T-helper 2 cell treated with Interferon-gamma antibody and Interleukin-4, amounts not matched to agents 5 μg/mL and 100 μg/mL, for 36 hours (primary cell): ENCODE data around the gene TWNK.

Source experiments
- DNase-seq: peaks from one replicate; pipeline ENCODE4 v3.0.0; 2021; ENCODE audit warnings: low spot score
- H3K27ac Mint-ChIP-seq: one replicate; pipeline ENCODE4 v1.8.0; 2021; ENCODE audit warnings: mild to moderate bottlenecking, mixed read lengths
- H3K27me3 Mint-ChIP-seq: one replicate; pipeline ENCODE4 v1.8.0; 2021; ENCODE audit warnings: low read depth, mixed read lengths
- H3K36me3 Mint-ChIP-seq: one replicate; pipeline ENCODE4 v1.8.0; 2021; ENCODE audit warnings: low read depth, mixed read lengths
- H3K4me1 Mint-ChIP-seq: one replicate; pipeline ENCODE4 v1.8.0; 2021; ENCODE audit warnings: low read depth, mixed read lengths
- H3K4me3 Mint-ChIP-seq: one replicate; pipeline ENCODE4 v1.8.0; 2022; ENCODE audit warnings: mild to moderate bottlenecking, moderate library complexity, mixed read lengths
- H3K9me3 Mint-ChIP-seq: one replicate; pipeline ENCODE4 v1.8.0; 2021; ENCODE audit warnings: mixed read lengths

TWNK gene

DNA sequence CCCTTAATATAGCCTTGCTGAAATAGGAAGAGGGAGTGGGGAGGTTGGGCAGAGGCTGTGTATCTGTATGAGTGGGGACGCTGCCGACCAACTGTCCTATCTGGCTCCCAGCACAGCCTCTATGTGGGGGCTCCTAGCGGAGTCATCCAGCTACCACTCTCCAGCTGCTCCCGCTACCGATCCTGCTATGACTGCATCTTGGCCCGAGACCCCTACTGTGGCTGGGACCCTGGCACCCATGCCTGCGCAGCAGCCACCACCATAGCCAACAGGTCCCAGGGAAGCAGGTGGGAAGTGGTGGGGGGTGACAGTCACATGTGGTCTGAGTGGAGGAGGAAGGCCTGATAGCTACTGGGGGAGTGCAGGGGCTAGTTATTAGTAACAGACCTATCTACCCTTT is 6.6 kb upstream of the TWNK start:
- Mint-ChIP-seq H3K27ac (no peak overlapping the region), H3K27me3 (no peaks in the 10 kb centered on the region), H3K4me3 (no peak overlapping the region)

DNA sequence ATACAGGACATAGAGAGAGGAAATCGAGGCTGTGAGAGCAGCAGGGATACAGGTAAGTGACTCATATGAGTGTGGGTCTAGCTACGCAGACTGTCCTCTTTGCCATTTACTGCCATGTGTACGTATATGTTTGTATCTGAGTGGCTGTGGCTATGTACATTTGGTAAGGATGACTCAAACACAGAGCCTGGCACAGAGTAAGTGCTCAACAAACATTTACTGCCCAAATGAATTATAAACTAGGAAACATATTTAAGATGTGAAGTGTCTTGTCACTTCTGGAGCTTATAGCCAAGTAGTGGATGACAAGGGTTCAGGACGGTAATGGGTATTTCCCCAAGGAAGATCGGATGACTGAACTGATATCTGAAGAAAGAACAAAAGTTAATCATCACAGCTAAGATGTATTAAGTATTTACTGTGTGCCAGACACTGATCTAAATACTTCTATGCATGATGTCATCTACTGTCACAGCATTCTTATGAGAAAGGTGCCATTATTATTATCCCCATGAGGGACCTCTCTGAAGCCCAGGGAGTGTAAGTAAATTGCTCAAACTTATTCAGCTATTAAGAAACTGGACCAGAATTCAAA is 6.1 kb upstream of the TWNK start:
- DNase-seq = no peak
- H3K36me3 Mint-ChIP-seq = no peaks in the 10 kb centered on the region
- peaks cover 6% of the 10 kb centered on the region for H3K4me1 Mint-ChIP-seq
- H3K9me3 Mint-ChIP-seq = no peaks in the 10 kb centered on the region
- H3K4me3 Mint-ChIP-seq = no peak overlapping the region
- no peak overlapping the region for H3K27ac Mint-ChIP-seq
- no peaks in the 10 kb centered on the region for H3K27me3 Mint-ChIP-seq

More for the DNA sequence above, 6.6 kb upstream of the TWNK start:
- Mint-ChIP-seq H3K36me3 (no peaks in the 10 kb centered on the region), H3K4me1 (peaks cover 3% of the 10 kb centered on the region), H3K9me3 (no peaks in the 10 kb centered on the region)
- no peak for DNase-seq

DNA sequence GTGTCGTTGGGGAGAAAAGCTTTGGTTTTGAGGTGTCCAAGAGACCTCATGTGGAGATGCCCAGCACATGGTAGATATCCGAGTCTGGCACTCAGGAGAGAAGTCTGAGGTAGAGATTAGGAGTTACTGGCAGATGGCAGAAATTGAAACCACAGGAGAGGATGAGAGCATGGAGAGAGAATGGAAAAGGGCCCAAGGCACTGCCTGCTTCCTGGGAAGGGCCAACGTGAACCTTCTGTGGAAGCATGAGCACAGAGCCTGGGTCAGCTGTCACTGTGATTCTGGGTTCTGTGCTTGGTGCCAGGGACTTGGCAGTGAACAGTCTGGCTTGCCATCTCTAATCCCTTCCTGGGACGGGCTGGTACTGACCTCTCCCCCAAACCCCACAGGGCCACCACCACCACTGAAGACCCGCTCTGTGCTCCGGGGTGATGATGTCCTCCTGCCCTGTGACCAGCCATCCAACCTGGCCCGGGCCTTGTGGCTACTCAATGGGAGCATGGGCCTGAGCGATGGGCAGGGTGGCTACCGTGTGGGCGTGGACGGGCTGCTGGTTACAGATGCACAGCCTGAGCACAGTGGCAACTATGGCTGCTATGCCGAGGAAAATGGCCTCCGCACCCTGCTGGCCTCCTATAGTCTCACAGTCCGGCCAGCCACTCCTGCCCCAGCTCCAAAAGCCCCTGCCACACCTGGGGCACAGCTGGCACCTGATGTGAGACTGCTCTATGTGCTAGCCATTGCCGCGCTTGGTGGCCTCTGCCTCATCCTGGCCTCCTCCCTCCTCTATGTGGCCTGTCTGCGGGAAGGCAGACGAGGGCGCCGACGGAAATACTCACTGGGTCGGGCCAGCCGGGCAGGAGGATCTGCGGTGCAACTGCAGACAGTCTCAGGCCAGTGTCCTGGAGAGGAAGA is 4.2 kb upstream of the TWNK start:
- Mint-ChIP-seq H3K9me3 (no peaks in the 10 kb centered on the region), H3K4me1 (peaks cover 16% of the 10 kb centered on the region), H3K4me3 (no peak overlapping the region), H3K36me3 (peaks cover 8% of the 10 kb centered on the region), H3K27ac (no peak overlapping the region), H3K27me3 (no peaks in the 10 kb centered on the region)
- no peak for DNase-seq

DNA sequence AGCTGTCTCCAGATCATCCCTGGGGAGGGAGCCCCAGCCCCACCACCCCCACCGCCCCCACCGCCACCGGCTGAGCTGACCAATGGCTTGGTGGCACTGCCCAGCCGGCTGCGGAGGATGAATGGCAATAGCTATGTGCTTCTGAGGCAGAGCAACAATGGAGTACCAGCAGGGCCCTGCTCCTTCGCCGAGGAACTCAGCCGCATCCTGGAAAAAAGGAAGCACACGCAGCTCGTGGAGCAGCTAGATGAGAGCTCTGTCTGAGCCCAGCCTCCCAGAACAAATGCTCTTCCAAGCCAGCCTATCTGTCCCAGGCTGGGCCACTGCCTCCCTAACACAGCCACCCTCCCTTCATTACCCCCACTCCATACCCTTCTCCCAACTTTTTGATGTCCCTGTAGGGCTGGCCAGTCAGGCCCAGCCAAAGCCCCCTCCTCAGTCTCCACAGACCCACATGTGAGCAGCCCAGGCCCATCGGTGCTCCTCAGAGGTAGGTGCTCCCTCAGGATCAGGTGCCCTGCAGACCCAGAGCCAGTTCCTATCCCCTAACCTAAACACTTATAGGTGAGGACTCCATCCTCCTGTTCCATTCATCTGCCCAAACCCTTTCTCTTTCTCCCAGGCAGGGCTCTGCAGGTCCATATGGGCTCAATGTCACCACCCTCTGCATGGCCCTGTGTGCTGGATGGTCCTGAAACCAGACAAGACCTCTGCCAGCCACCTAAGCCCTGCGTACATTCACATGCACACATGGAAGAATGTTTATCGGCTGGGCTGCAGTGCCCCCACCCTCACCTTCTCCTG is 3.3 kb upstream of the TWNK start:
- DNase-seq = no peak
- Mint-ChIP-seq H3K4me3 (no peak overlapping the region), H3K27me3 (no peaks in the 10 kb centered on the region), H3K27ac (no peak overlapping the region), H3K4me1 (peaks cover 16% of the 10 kb centered on the region), H3K36me3 (peaks cover 8% of the 10 kb centered on the region), H3K9me3 (no peaks in the 10 kb centered on the region)

DNA sequence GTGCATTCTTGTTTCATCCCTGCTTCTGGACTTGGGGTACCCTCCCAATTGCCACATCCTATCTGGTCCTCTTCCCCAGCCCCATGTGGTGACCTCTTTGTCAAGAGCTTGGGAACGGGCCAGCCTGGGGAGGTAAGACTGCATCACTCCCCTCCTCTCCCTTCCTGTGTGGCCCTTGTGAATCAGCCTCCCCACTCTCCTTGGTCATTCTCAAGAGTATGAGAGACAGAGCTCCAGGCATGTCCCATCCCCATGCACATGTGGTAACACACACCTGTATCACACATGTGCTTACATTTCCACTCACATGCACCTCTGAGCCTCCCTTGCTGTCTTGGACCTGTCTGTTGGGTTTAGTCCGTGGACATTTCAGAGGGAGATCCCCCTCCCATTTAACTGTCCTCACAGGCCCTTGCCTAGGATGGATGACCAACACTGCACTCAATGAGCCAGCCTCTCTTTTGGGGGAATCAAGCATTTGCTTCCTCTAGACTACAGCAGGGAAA is 2.6 kb upstream of the TWNK start:
- Mint-ChIP-seq H3K9me3 (no peaks in the 10 kb centered on the region), H3K27ac (no peak overlapping the region), H3K4me1 (peaks cover 16% of the 10 kb centered on the region), H3K27me3 (no peaks in the 10 kb centered on the region), H3K4me3 (no peak overlapping the region), H3K36me3 (peaks cover 13% of the 10 kb centered on the region)
- no peak for DNase-seq

DNA sequence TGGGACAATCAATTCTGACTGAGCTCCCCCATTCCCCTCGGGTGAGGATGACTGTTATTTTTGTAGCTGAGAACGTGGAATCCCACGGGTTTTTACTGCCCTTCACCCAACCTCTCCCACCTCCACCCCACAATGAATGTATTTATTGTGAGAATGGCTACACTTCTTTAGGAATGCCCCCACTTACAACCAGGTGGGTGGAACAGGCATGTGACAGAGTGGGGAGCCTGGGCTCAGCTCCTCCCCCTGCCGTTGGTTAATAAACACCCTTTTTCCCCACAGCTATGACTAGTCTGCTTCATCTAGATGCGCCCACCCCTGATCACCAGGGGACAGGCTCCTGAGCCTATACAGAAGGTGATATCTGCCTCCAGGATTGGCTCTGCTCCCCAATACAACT is 2.0 kb upstream of the TWNK start:
- peaks cover 16% of the 10 kb centered on the region for H3K4me1 Mint-ChIP-seq
- H3K27me3 Mint-ChIP-seq = no peaks in the 10 kb centered on the region
- H3K9me3 Mint-ChIP-seq = no peaks in the 10 kb centered on the region
- H3K4me3 Mint-ChIP-seq = no peak overlapping the region
- H3K36me3 Mint-ChIP-seq = peaks cover 15% of the 10 kb centered on the region
- no peak overlapping the region for H3K27ac Mint-ChIP-seq
- DNase-seq = no peak

DNA sequence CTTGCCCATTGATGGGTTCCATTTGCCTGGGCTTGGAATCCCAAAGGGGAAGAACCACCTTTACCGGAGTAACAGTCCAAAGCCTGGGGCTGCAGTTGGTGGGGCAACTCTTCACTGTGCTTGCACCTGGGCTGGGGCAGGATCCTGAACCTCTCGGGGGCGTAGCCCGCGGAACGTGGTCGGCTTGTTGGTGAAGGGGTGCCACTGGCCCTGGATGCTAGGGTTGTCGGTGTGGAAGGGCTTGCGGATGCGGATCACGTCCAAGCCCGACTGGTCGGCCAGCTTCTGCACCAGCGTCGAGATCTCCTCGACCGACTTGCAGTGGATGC is 756 bp upstream of the TWNK start:
- H3K36me3 Mint-ChIP-seq = peaks cover 26% of the 10 kb centered on the region
- H3K4me3 Mint-ChIP-seq = peak overlapping the region; percentile 96
- DNase-seq = no peak
- H3K9me3 Mint-ChIP-seq = no peaks in the 10 kb centered on the region
- H3K27me3 Mint-ChIP-seq = no peaks in the 10 kb centered on the region
- peaks cover 20% of the 10 kb centered on the region for H3K4me1 Mint-ChIP-seq
- H3K27ac Mint-ChIP-seq = no peak overlapping the region

DNA sequence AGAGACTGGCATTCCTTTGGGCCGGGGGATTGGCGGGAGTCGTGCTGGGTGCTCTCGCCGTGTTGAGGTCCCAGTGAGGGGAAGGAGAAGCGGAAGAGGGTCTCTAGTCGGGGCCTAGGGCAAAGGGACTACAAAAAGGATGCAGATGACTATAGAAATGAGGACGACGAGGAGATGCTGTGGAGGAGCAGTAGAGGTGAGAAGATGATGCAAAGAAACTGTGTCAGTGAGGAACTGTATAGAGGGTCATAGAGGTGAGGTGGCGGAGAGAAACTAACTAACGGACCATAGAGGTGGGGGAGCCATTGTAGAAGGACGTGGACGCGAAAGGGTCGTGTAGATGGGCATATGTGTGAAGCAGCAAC is 324 bp downstream of the TWNK start:
- no peak for DNase-seq
- Mint-ChIP-seq H3K27ac (peak overlapping the region; percentile 84), H3K36me3 (peaks cover 28% of the 10 kb centered on the region), H3K27me3 (no peaks in the 10 kb centered on the region), H3K4me3 (peak overlapping the region; percentile 96), H3K4me1 (peaks cover 20% of the 10 kb centered on the region), H3K9me3 (no peaks in the 10 kb centered on the region)

DNA sequence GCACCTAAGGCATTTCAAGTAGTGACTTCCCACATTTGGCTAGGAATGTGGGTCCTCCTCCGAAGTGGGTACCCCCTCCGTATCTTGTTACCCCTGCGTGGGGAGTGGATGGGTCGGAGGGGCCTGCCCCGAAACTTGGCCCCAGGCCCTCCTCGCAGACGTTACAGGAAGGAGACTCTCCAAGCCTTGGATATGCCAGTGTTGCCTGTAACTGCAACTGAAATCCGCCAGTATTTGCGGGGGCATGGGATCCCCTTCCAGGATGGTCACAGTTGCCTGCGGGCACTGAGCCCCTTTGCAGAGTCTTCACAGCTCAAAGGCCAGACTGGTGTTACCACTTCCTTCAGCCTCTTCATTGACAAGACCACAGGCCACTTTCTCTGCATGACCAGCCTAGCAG is 823 bp downstream of the TWNK start:
- peak overlapping the region; percentile 96 for H3K4me3 Mint-ChIP-seq
- no peak for DNase-seq
- H3K27me3 Mint-ChIP-seq = no peaks in the 10 kb centered on the region
- H3K4me1 Mint-ChIP-seq = peaks cover 20% of the 10 kb centered on the region
- H3K27ac Mint-ChIP-seq = no peak overlapping the region
- H3K9me3 Mint-ChIP-seq = no peaks in the 10 kb centered on the region
- peaks cover 31% of the 10 kb centered on the region for H3K36me3 Mint-ChIP-seq

DNA sequence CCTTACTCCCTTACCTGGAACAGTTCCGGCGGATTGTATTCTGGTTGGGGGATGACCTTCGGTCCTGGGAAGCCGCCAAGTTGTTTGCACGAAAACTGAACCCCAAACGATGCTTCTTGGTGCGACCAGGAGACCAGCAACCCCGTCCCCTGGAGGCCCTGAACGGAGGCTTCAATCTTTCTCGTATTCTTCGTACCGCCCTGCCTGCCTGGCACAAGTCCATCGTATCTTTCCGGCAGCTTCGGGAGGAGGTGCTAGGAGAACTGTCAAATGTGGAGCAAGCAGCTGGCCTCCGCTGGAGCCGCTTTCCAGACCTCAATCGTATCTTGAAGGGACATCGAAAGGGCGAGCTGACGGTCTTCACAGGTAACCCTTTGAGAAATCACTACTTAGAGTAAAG is 1.7 kb downstream of the TWNK start:
- no peak overlapping the region for H3K27ac Mint-ChIP-seq
- no peak for DNase-seq
- no peaks in the 10 kb centered on the region for H3K9me3 Mint-ChIP-seq
- H3K27me3 Mint-ChIP-seq = no peaks in the 10 kb centered on the region
- H3K36me3 Mint-ChIP-seq = peaks cover 37% of the 10 kb centered on the region
- peaks cover 20% of the 10 kb centered on the region for H3K4me1 Mint-ChIP-seq
- no peak overlapping the region for H3K4me3 Mint-ChIP-seq

DNA sequence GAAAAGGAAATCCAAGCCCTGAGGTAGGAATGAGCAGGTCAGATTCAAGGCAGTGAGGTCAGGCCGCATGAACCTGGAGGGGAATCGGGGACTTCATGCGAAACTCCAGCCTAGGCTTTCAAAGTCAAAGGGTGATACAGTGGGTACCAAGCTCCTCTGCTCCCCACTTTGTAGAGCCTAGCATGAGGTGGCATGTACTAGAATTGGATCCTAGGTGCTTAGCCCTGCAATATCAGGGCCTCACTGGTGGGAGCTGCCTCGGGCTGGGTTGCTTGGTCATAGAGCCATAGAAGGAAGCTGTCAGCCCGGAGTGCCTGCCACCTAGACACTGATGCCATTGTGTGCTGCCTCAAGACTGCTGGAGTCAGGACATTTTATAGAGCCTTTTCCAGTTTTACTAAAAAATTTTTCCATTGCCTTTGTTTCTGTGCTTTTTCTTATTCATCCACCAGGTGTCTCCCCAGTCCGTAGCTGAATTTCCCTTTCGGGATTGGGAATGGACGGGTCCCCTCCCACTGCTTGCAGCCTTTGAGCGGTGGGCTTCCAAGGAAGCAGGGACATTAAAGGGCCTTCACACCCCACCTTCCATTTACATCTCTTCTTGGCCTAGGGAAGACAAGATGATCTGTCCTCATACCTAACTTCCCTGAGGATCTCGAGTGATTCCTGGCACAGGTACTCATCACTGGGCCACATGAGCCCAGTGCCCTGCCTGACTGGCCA is 6.8 kb downstream of the TWNK start:
- DNase-seq = no peak
- peaks cover 34% of the 10 kb centered on the region for H3K36me3 Mint-ChIP-seq
- no peak overlapping the region for H3K27ac Mint-ChIP-seq
- H3K4me1 Mint-ChIP-seq = peaks cover 16% of the 10 kb centered on the region
- H3K4me3 Mint-ChIP-seq = no peak overlapping the region
- no peaks in the 10 kb centered on the region for H3K9me3 Mint-ChIP-seq
- H3K27me3 Mint-ChIP-seq = no peaks in the 10 kb centered on the region

DNA sequence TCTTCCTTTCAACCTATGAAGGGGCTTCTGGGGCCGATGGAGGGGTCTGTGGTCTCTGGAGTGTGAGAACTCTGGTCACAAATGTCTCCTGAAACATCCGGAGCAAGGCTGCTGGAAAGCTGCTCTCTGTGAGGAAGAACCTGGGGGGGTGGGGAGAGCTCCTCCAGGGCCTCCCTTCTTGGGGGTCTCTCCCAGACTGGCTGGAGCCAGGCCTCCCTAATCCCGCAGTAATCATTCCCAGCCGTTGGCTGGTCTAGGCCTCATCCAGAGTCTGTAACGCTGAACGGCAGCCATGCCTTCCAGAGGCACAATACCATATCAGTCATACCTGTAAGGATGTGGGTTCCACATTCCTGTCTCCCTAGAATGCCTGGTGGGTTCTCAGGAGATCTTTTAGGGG is 7.8 kb downstream of the TWNK start:
- Mint-ChIP-seq H3K36me3 (peaks cover 28% of the 10 kb centered on the region), H3K9me3 (no peaks in the 10 kb centered on the region), H3K4me3 (no peak overlapping the region), H3K4me1 (peaks cover 16% of the 10 kb centered on the region), H3K27me3 (no peaks in the 10 kb centered on the region), H3K27ac (no peak overlapping the region)
- DNase-seq = no peak

DNA sequence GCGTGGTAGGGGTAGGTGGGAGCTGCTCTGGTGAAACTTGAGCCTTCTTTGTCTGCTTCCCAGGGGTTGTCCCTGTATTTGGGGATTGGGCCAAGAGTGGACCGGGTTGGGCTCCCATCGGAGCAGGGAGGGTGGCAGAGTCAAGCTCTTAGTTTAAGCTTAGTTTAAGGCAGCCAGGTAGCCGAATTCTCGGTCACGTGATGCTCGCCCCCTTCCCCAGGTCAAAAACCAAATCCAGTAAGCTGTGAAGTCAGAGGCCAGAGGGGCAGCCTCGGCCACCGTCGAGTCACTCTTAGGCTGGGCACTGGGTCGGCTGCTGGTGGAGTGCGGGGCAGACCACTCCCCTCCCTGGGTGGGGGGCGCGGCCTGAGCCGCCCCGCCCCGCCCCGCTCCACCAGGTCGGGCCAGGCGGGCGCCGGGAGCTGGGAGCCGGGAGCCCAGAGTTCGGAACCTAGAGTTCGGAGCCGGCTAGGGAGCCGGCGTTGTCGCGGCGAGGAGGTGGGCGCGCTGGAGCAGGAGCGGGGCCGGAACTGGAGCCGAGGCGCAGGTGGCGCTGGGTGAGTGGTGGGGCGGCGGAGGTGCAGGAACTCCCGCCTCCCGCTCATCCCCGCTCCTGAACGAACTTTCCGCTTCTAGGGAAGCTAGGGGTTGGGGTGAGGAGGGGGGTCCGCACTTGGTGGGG is 9.5 kb downstream of the TWNK start:
- Mint-ChIP-seq H3K27ac (peak overlapping the region; percentile 92), H3K4me3 (peak overlapping the region; percentile 85), H3K36me3 (peaks cover 15% of the 10 kb centered on the region), H3K9me3 (no peaks in the 10 kb centered on the region), H3K4me1 (peaks cover 15% of the 10 kb centered on the region), H3K27me3 (peaks cover 2% of the 10 kb centered on the region)
- DNase-seq = peak; percentile 32
